ENCODE results near the gene RIN3. TPM values are rescaled to one million over a fixed set of nuclear protein-coding genes. Genes with fewer than 3 reads are reported as not detected.

The RIN3 gene
- total RNA-seq, 2 donors from 2014 or later, result 8.8 to 41.6 TPM

DNA sequence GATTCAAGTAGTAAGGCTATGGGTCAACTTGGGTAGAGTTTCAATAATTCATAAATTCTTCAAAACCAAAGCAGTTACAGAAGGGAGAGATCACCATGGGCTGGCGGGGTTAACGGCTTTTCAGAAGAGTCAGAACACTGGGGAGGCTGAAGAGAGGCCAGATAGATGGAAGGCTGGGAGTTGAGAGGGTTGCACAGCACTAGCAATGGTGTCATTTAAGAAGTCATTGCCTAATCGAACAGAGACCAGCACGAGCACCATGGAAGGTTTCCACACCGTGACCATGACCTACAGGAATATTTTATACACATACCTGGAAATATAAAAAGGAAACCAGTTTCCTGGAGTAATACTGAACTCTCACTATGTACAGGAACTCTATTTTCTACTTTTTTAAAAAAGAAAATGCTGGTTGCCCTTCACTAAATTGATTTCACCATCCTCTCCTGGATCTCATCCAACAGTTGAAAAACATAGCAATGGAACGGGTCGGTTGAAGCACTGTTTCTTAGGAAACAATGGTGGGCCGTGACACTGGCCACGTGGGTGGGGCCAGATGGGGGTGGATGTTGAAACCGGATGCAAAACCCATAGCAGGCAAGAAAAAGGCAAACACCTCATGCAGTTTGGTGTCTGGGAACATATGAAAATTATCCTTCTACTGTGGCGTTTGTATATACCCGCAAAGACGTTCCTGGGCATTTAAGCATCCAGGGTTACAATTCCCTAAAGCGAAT lies 38.0 kb upstream of the RIN3 start:
- WGBS, result 69% methylated on average over 14 of the region's 14 CpGs
- H3K4me1 ChIP-seq (replicated peaks), result no peaks in the 10 kb centered on the region
- H3K4me3 ChIP-seq, result no peak overlapping the region
- H3K36me3 ChIP-seq, result no peaks in the 10 kb centered on the region
- TF ChIP-seq CTCF (IDR thresholded peaks at IDR 0.05) (no peak), POLR2AphosphoS5 (IDR thresholded peaks at IDR 0.05) (no peak), POLR2A (IDR thresholded peaks at IDR 0.05) (no peak)
- H3K27ac ChIP-seq, result no peak overlapping the region
- H3K9me3 ChIP-seq, result no peaks in the 10 kb centered on the region
- DNase-seq (ENCODE audit: low spot score), result no peak
- intact Hi-C loops (cut with DNase I), result no loop called here
- H3K27me3 ChIP-seq (replicated peaks; ENCODE audit: insufficient read depth), result no peaks in the 10 kb centered on the region

DNA sequence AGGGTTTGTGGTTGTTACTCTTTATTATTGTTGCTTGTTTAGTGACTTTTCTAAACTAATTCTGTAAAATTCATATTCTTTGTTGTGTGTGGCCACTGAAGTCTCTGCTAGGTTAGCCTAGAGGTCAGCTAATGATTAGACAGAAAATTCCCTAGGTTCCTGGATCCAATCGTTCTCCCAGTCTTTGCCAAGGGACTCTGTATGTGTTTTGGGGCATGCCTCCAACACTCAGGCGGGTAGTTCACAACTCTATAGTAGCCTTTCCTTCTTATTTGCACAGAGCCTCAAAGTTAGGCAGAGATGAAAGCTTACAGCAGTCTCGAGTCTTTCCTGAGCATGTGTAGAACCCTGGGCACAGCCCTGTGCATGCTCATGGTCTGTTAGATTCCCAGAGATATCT lies 32.7 kb upstream of the RIN3 start:
- Histone ChIP-seq H3K4me3 (no peak overlapping the region), H3K9me3 (no peaks in the 10 kb centered on the region), H3K4me1 (replicated peaks) (no peaks in the 10 kb centered on the region), H3K27me3 (replicated peaks; ENCODE audit: insufficient read depth) (no peaks in the 10 kb centered on the region), H3K36me3 (no peaks in the 10 kb centered on the region), H3K27ac (no peak overlapping the region)
- TF ChIP-seq POLR2AphosphoS5 (IDR thresholded peaks at IDR 0.05), result no peak
- TF ChIP-seq POLR2A (IDR thresholded peaks at IDR 0.05), result no peak
- TF ChIP-seq CTCF (IDR thresholded peaks at IDR 0.05), result no peak
- no peak for DNase-seq (ENCODE audit: low spot score)
- intact Hi-C loops (cut with DNase I), result no loop called here
- WGBS, result 66% methylated on average over 3 of the region's 3 CpGs

DNA sequence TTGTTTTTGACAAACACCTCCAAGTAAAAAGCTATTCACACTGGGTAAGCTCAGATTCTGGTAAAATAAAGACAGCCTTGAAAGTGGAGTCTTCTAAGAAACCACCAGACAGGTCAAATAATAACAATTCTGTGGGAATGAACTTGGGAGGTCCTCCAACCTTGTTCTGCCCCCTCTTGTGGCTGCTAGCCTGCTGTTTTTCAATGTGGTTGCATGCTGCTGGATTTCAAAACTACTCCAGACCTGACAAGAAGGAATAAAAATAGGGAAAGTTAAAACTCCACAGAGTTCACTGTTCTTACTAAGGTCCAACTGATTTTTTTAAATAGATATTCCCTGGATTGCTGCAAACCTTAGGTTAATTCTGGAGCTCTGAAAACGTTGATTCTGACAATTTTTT lies 32.2 kb upstream of the RIN3 start:
- Histone ChIP-seq H3K9me3 (no peaks in the 10 kb centered on the region), H3K4me1 (replicated peaks) (no peaks in the 10 kb centered on the region), H3K36me3 (no peaks in the 10 kb centered on the region), H3K27ac (no peak overlapping the region), H3K27me3 (replicated peaks; ENCODE audit: insufficient read depth) (no peaks in the 10 kb centered on the region), H3K4me3 (no peak overlapping the region)
- intact Hi-C loops (cut with DNase I), result no loop called here
- no peak for TF ChIP-seq POLR2AphosphoS5 (IDR thresholded peaks at IDR 0.05)
- no peak for TF ChIP-seq POLR2A (IDR thresholded peaks at IDR 0.05)
- no peak for TF ChIP-seq CTCF (IDR thresholded peaks at IDR 0.05)
- no peak for DNase-seq (ENCODE audit: low spot score)
- 72% methylated on average over 1 of the region's 1 CpG for WGBS

- Histone ChIP-seq H3K27me3 (replicated peaks; ENCODE audit: insufficient read depth) (no peaks in the 10 kb centered on the region), H3K9me3 (no peaks in the 10 kb centered on the region), H3K4me3 (no peak overlapping the region), H3K4me1 (replicated peaks) (no peaks in the 10 kb centered on the region), H3K27ac (no peak overlapping the region), H3K36me3 (no peaks in the 10 kb centered on the region)
- TF ChIP-seq POLR2AphosphoS5 (IDR thresholded peaks at IDR 0.05) (no peak), POLR2A (IDR thresholded peaks at IDR 0.05) (no peak), CTCF (IDR thresholded peaks at IDR 0.05) (no peak)
- DNase-seq (ENCODE audit: low spot score), result no peak
- WGBS, result 62% methylated on average over 1 of the region's 1 CpG
- intact Hi-C loops (cut with DNase I), result no loop called here
These were observed 31.6 kb upstream of the RIN3 start for GRCh38 chr14:92481811-92482555.

All from prostate gland (tissue), 2 donors.